Measurements from ENCODE around the gene MRPL49.

MRPL49 gene

GRCh38 chr11:65102142-65103095 is 19.7 kb upstream of the MRPL49 start:
- no peak for DNase-seq (ENCODE audit: low read depth in 2 of 2)

- DNase-seq (ENCODE audit: low read depth in 2 of 2) = no peak
Observed at GRCh38 chr11:65103476-65103875, 18.6 kb upstream of the MRPL49 start.

- DNase-seq (ENCODE audit: low read depth in 2 of 2) = no peak
Observed at GRCh38 chr11:65104628-65105027, 17.5 kb upstream of the MRPL49 start.

GRCh38 chr11:65107078-65107477 is 15.0 kb upstream of the MRPL49 start:
- no peak for DNase-seq (ENCODE audit: low read depth in 2 of 2)

GRCh38 chr11:65107751-65108468 is 14.2 kb upstream of the MRPL49 start:
- DNase-seq (ENCODE audit: low read depth in 2 of 2) = no peak

- no peak for DNase-seq (ENCODE audit: low read depth in 2 of 2)
Observed at GRCh38 chr11:65108469-65109123, 13.5 kb upstream of the MRPL49 start.

DNA sequence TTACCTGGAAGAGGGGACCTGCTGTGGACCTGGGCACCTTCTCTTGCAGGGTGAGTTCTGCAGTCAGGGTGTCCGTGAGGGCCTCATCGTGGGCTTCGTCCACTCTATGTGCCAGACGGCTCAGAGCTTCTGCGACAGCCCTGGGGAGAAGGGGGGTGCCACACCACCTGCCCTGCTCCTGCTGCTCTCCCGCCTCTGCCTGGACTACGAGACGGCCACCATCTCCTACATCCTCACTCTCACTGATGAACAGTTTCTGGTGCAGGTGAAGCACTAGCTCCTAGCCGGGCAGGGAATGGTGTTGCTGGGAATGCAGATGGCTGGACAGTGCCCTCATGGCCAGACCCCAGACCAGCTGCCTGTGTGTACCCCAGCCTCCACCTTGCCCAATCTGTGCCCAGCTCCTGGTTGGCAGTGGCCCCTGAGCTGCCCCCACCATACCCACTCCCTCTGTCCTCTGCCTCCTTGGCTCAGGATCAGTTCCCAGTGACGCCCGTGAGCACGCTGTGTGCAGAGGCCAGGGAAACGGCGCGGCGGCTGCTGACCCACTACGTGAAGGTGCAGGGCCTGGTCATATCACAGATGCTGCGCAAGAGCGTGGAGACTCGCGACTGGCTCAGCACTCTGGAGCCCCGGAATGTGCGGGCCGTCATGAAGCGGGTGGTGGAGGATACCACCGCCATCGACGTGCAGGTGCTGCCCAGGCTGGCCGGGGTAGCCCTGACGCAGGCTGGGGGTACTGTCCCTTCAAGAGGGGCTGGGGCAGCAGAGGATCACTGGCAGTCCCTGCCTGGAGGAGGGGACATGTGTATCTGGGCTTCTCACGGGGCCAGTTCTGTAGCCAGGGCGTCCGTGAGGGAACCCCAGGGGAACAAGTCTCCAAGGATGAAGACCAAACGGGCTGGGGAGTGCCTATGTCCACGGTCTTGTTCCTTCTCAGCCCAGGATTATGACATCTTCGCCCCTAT is 12.6 kb upstream of the MRPL49 start:
- DNase-seq (ENCODE audit: low read depth in 2 of 2) = no peak

DNA sequence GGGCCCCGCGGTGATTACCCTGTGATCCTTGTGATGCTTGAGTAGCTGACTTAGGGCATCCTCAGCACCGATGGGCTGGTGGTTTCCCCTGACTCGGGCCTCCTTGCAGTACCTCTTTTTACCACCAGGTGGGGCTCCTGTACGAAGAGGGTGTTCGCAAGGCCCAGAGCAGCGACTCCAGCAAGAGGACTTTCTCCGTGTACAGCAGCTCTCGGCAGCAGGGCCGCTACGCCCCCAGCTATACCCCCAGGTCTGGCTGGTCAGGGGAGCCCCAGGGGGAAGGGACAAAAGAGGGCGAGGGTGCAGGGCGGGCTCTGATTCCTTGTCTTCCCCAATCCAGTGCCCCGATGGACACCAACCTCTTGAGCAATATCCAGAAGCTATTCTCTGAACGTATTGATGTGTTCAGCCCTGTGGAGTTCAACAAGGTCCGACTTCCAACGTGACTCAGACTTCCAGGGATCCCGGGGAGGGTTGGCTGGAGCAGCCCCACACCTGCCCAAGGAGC is 11.7 kb upstream of the MRPL49 start:
- peak; percentile 92 to 98 for DNase-seq (ENCODE audit: low read depth in 2 of 2)

DNA sequence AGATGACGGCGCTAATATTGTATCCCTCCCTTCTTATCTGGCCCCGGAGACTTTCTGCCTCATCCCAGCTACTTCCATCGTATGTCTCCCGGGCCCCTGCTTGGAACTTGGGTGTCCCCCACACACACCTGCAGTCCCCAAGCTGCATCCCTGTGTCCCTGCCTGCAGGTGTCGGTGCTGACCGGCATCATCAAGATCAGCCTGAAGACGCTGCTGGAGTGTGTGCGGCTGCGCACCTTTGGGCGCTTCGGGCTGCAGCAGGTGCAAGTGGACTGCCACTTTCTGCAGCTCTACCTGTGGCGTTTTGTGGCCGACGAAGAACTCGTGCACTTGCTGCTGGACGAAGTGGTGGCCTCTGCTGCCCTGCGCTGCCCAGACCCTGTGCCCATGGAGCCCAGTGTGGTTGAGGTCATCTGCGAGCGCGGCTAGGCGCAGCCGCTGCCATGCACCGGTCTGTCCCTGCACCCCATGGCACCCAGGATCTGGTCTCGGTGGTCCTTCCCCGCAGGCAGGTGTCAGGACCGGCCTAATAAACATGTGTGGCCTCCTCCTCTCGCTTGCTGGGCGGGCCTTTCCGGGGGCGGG is 10.9 kb upstream of the MRPL49 start:
- DNase-seq (ENCODE audit: low read depth in 2 of 2) = no peak

- peak; percentile 75 to 88 for DNase-seq (ENCODE audit: low read depth in 2 of 2)
Observed at GRCh38 chr11:65111744-65112545, 10.2 kb upstream of the MRPL49 start, which contains the start of gene TM7SF2. Gene TM7SF2 (plus strand): TSS chr11:65111872. CDS start chr11:65112016, 144 bp downstream.

- peak; percentile 49 to 52 for DNase-seq (ENCODE audit: low read depth in 2 of 2)
Observed at GRCh38 chr11:65112546-65113360, 9.4 kb upstream of the MRPL49 start.

GRCh38 chr11:65113361-65113756 is 8.8 kb upstream of the MRPL49 start:
- DNase-seq (ENCODE audit: low read depth in 2 of 2) = no peak

DNA sequence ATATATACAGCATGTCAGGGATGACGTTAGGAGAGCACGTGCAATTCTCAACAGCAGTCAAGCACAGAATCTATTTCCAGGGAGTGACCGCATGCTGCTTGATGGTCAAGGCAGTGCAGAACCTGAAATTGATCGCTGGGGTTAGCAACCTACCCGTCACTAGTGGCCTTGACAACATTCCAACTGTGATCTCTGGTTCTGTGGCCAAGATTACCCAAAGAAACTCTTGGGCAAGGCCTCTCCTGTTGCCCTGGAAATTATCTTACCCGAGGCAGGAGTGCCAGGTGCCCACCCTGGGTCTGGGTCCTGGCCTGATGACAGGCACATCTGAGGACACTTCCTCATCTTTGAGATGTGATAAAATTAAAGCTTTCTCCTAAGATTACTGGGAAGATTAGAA is 8.3 kb upstream of the MRPL49 start:
- DNase-seq (ENCODE audit: low read depth in 2 of 2) = no peak

GRCh38 chr11:65114538-65115171 is 7.5 kb upstream of the MRPL49 start:
- DNase-seq (ENCODE audit: low read depth in 2 of 2) = no peak

DNA sequence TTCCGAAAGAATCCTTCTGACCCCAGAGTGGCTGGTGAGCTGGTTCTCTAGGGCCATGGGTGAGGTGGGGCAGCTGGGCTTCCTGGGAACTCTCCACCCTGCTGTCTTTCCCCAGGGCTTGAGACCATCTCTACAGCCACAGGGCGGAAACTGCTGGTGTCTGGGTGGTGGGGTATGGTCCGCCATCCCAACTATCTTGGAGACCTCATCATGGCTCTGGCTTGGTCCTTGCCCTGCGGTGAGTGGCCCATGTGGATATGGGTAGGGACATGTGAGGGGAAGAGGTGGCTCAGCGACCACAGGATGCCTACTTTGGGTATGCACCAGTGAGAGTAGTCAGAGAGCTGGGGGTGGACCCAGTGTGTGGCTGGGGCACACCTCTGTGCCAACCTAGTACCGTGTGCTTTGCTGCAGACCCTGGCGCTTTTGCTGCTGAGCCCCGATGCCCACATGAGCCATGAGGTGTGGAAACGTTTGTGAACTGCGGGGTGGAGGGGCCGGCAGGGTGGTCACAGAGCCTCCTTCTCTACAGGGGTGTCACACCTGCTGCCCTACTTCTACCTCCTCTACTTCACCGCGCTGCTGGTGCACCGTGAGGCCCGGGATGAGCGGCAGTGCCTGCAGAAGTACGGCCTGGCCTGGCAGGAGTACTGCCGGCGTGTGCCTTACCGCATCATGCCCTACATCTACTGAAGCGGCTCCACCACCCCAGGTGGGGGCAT is 6.6 kb upstream of the MRPL49 start:
- DNase-seq (ENCODE audit: low read depth in 2 of 2) = no peak

DNA sequence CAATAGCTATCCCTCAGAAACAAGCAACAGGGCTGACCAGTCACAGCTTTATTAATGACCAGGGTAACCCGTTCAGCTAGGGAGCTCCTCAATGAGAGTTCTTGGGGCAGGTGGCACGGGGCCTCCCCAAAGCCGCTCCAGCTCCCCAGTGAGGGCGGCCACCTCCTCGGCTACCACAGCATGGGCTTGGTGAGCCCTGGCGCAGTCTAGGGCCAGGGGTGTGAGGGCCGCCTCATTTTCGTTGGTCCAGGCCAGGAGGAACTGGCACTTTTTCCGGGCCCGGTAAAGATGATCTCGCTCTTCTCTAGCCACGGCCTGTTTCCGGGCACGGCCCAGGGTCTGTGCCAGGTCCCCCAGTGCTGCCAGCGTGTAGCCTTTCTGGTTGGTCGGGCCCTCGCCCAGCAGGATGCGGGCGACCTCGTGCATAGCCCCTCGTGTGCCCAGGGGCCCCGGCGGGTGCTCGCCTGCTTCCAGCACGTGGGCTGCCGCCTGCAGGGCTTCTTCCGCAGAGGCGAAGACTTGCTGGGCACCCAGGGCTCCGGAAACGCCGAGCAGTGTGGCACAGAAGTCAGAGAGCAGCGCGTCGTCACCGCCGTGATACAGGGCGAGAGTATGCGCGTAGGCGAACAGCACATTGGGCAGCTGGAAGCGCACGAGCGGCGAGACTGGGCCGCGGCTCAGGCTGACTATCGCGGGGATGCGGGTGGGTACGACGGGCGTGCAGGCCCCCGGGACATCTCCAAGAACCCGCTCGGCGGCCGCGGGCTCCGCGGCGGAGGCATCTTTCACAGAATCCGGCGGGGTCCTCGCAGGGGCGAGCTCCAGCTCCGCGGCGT is 5.5 kb upstream of the MRPL49 start:
- DNase-seq (ENCODE audit: low read depth in 2 of 2) = no peak
